ENCODE results near the gene ADAMTS3. TPM values are rescaled to one million over a fixed set of nuclear protein-coding genes. Genes with fewer than 3 reads are reported as not detected.

Gene ADAMTS3
- polyA plus RNA-seq, 1 donor (not counting 4 experiments of a cell fraction or from before 2014, with no cell fraction given), result 0.09 TPM

DNA sequence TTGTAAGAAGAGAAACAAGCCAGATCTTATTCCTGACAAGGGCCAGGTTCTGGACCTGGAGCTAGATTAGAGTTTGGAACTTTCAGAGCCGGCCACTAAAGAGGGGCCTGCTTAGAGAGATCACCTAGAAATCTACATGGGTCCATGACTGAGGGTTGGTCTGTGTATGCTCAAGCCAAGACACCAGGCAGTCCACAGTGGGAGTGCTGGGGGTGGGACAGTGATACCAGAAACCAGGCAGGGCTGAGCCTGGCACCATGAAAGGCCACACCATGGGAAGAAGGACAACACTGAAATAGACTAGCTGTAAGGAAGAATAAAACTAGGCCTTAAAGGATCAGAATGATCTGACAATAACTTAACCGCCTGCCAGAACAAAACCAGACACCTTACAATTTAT, 267.3 kb downstream of the ADAMTS3 start:
- no peak for FAIRE-seq
- dilution Hi-C loops (cut with MboI; ENCODE audit: extremely low pct_ligation_motif_present, low sequenced_read_pairs), result no loop called here
- Histone ChIP-seq H3K79me2 (ENCODE audit: control insufficient read depth, insufficient read depth, low read length) (no peaks in the 10 kb centered on the region), H3K4me1 (ENCODE audit: control insufficient read depth, extremely low read depth, insufficient read depth, low read length) (no peaks in the 10 kb centered on the region), H3K4me2 (ENCODE audit: control insufficient read depth, extremely low read depth, insufficient read depth, low read depth, low read length) (no peak overlapping the region), H2AFZ (ENCODE audit: control insufficient read depth, low read length) (no peak overlapping the region), H3K27ac (ENCODE audit: control insufficient read depth, insufficient read depth, low read length) (no peak overlapping the region), H3K27me3 (ENCODE audit: control insufficient read depth, extremely low read depth, insufficient read depth, low read length) (no peaks in the 10 kb centered on the region), H4K20me1 (ENCODE audit: control insufficient read depth, extremely low read depth, insufficient read depth, low read length) (no peaks in the 10 kb centered on the region), H3K36me3 (ENCODE audit: control insufficient read depth in 2 of 2, extremely low read depth in 1 of 2, insufficient read depth in 2 of 2, low read length in 2 of 2) (no peaks in the 10 kb centered on the region), H3K9me3 (ENCODE audit: control insufficient read depth, low read depth, low read length) (no peaks in the 10 kb centered on the region), H3K4me3 (ENCODE audit: control insufficient read depth in 2 of 3, extremely low read depth in 1 of 3, insufficient read depth in 2 of 3, low read depth in 1 of 3, low read length in 3 of 3) (no peak overlapping the region), H3K9me1 (ENCODE audit: control insufficient read depth, extremely low read depth, insufficient read depth, low read length) (no peaks in the 10 kb centered on the region), H3K9ac (ENCODE audit: control insufficient read depth, extremely low read depth, insufficient read depth, low read length) (no peak overlapping the region)
- DNase-seq (ENCODE audit: low read depth, low spot score), result no peak
- no peak for TF ChIP-seq EZH2 (IDR thresholded peaks at IDR 0.05; ENCODE audit: low read length)
- TF ChIP-seq, protein P1, sequence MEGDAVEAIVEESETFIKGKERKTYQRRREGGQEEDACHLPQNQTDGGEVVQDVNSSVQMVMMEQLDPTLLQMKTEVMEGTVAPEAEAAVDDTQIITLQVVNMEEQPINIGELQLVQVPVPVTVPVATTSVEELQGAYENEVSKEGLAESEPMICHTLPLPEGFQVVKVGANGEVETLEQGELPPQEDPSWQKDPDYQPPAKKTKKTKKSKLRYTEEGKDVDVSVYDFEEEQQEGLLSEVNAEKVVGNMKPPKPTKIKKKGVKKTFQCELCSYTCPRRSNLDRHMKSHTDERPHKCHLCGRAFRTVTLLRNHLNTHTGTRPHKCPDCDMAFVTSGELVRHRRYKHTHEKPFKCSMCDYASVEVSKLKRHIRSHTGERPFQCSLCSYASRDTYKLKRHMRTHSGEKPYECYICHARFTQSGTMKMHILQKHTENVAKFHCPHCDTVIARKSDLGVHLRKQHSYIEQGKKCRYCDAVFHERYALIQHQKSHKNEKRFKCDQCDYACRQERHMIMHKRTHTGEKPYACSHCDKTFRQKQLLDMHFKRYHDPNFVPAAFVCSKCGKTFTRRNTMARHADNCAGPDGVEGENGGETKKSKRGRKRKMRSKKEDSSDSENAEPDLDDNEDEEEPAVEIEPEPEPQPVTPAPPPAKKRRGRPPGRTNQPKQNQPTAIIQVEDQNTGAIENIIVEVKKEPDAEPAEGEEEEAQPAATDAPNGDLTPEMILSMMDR (optimal IDR thresholded peaks at IDR 0.05 in 1 of 3, IDR thresholded peaks at IDR 0.05 in 1 of 3, conservative IDR thresholded peaks at IDR 0.05 in 1 of 3; ENCODE audit: extremely low read depth in 1 of 3, insufficient read depth in 2 of 3, low read length in 3 of 3), result no peak

DNA sequence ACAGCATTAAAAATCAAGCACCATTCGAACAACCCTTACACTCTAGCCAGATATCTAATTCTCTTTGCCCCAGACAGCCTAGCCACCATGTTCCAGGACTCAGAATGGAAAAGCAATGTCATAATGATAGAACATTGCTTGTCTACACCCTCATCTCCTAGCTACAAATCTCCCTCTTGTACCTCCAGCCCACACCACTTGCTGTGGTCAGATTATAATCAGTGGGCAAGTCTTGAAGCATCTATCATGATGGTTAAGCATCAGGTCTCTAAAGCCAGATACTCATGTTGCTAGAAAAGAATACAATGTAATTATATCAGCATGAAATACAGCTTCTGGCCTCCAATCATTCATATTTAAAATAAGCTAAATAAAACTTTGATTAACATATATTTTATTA, 268.9 kb downstream of the ADAMTS3 start:
- H4K20me1 ChIP-seq (ENCODE audit: control insufficient read depth, extremely low read depth, insufficient read depth, low read length), result no peaks in the 10 kb centered on the region
- no peaks in the 10 kb centered on the region for H3K9me3 ChIP-seq (ENCODE audit: control insufficient read depth, low read depth, low read length)
- no peak overlapping the region for H2AFZ ChIP-seq (ENCODE audit: control insufficient read depth, low read length)
- no peak for FAIRE-seq
- H3K4me1 ChIP-seq (ENCODE audit: control insufficient read depth, extremely low read depth, insufficient read depth, low read length), result no peaks in the 10 kb centered on the region
- no peak overlapping the region for H3K4me2 ChIP-seq (ENCODE audit: control insufficient read depth, extremely low read depth, insufficient read depth, low read depth, low read length)
- H3K36me3 ChIP-seq (ENCODE audit: control insufficient read depth in 2 of 2, extremely low read depth in 1 of 2, insufficient read depth in 2 of 2, low read length in 2 of 2), result no peaks in the 10 kb centered on the region
- H3K27ac ChIP-seq (ENCODE audit: control insufficient read depth, insufficient read depth, low read length), result no peak overlapping the region
- TF ChIP-seq, protein P1 (optimal IDR thresholded peaks at IDR 0.05 in 1 of 3, IDR thresholded peaks at IDR 0.05 in 1 of 3, conservative IDR thresholded peaks at IDR 0.05 in 1 of 3; ENCODE audit: extremely low read depth in 1 of 3, insufficient read depth in 2 of 3, low read length in 3 of 3), result no peak
- TF ChIP-seq EZH2 (IDR thresholded peaks at IDR 0.05; ENCODE audit: low read length), result no peak
- no peaks in the 10 kb centered on the region for H3K79me2 ChIP-seq (ENCODE audit: control insufficient read depth, insufficient read depth, low read length)
- no peak for DNase-seq (ENCODE audit: low read depth, low spot score)
- H3K9ac ChIP-seq (ENCODE audit: control insufficient read depth, extremely low read depth, insufficient read depth, low read length), result no peak overlapping the region
- no peak overlapping the region for H3K4me3 ChIP-seq (ENCODE audit: control insufficient read depth in 2 of 3, extremely low read depth in 1 of 3, insufficient read depth in 2 of 3, low read depth in 1 of 3, low read length in 3 of 3)
- dilution Hi-C loops (cut with MboI; ENCODE audit: extremely low pct_ligation_motif_present, low sequenced_read_pairs), result no loop called here
- no peaks in the 10 kb centered on the region for H3K27me3 ChIP-seq (ENCODE audit: control insufficient read depth, extremely low read depth, insufficient read depth, low read length)
- H3K9me1 ChIP-seq (ENCODE audit: control insufficient read depth, extremely low read depth, insufficient read depth, low read length), result no peaks in the 10 kb centered on the region

Measured in keratinocyte (primary cell).